CD4-positive, alpha-beta T cell treated with Interleukin-6 at 100 ng/mL for 8 hours (primary cell): ENCODE results near the gene CEP112.

Experiments used
- DNase-seq: peaks from one replicate; pipeline ENCODE4 v3.0.0-alpha.2; 2020; ENCODE audit warnings: mixed read lengths, low spot score

The CEP112 gene

GRCh38 chr17:65637786-65638185 lies 554.1 kb downstream of the CEP112 start:
- DNase-seq, result no peak

DNA sequence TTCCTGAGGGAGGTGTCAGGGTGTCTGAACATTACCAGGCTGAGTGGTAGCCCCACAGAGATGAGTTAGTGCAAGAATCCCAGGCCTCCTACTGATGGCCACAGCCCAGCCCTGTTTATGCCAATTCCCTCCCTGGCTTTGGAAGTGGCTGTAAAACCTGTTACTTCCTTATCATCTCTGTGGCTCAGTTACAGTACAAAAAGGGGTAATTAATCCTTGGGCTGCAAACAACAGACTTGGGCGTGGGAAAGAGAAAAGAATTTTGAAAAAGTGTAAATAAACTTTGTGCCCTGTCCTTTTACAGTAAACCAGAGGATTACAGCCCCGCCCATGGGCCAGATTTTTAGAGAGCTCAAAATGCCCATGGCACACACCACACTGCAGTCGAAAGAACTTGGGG lies 557.4 kb downstream of the CEP112 start:
- DNase-seq, result no peak

- DNase-seq, result no peak
Observed at GRCh38 chr17:65633988-65634387, 557.9 kb downstream of the CEP112 start.

- no peak for DNase-seq
Observed at GRCh38 chr17:65633146-65633881, 558.6 kb downstream of the CEP112 start.

- no peak for DNase-seq
Observed at GRCh38 chr17:65630502-65630901, 561.4 kb downstream of the CEP112 start.

DNA sequence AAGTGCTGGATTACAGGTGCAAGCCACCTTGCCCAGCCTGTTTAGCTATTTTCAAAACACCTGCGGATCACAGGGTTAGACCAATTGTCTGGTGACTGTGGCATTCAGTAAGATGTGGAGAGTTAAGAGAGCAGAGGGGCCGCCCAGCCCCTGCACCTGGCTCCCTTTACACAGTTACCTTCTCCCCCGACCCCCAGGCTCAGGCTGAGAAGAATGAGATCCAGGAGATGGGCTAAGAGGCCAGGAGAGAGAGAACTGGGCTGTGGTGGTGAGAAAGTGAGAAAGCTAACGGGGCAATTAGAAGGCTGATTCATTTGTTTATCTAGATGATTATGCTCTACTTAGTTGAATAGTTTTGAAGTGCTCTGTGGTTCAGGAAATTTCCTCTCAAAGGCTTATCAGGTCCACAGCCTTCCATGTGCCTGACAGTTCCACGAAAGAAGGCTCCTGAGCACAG lies 562.7 kb downstream of the CEP112 start:
- DNase-seq, result no peak

- DNase-seq, result no peak
Observed at GRCh38 chr17:65628644-65629036, 563.3 kb downstream of the CEP112 start.

- no peak for DNase-seq
Observed at GRCh38 chr17:65627891-65628643, 563.9 kb downstream of the CEP112 start.

- no peak for DNase-seq
Observed at GRCh38 chr17:65627108-65627507, 564.8 kb downstream of the CEP112 start.

GRCh38 chr17:65626451-65626850 lies 565.5 kb downstream of the CEP112 start:
- no peak for DNase-seq

DNA sequence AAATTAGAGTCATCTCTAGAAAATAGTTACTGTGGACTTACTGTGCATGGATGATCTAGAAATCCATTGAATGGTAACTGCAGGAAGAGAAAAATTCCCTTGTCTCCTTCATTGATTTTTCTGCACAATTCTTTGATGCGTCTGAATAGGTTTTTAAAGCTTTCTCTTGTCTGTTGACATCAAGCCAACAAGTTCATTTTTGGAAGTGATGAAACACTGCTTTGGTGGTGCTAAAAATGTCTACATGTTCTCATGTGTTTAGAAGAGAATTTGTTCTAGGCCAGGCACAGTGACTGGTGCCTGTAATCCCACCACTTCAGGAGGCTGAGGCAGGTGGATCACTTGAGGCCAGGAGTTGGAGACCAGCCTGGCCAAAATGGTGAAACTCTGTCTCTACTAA lies 573.4 kb downstream of the CEP112 start:
- no peak for DNase-seq

- no peak for DNase-seq
Observed at GRCh38 chr17:65617496-65617895, 574.4 kb downstream of the CEP112 start.

DNA sequence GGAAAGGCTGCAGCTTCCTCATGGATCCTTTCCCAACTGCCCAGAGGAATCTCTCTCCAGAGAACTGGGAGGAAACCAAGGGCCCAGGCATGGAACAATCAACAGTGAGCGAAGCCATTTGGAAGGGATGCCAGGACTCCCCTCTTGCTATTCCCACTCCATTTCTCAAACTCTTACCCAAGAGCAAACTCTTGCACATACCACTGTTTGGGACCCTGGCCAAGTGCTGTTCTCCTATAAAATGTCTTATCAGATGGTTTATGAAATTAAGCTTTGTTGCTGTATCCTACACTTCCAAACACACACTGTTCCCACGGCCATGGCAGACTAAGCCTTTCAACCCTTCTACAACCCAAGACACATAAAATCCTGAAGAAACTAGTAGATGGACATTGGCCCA lies 582.2 kb downstream of the CEP112 start:
- no peak for DNase-seq

- no peak for DNase-seq
Observed at GRCh38 chr17:65609286-65609685, 582.6 kb downstream of the CEP112 start.

DNA sequence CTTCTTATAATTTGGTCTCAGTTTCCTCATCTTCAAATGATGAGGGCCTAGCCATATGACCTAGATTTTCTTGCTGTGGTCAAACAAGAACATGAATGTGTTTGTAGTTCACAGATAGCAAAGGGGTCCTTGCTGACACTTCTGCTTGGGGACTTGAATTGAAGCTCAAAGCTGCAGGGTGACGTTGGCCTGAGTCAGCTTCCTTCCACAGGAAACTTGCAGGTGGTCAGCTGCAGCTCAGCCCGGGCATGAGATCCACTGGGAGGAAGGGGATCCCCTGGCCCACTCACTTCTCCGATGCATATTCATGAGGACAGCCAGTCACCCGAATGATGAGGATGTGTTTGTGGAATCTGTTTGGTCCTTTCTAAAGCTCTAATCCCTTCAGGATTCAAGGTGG lies 587.9 kb downstream of the CEP112 start:
- no peak for DNase-seq

- no peak for DNase-seq
Observed at GRCh38 chr17:65601881-65602280, 590.1 kb downstream of the CEP112 start.

DNA sequence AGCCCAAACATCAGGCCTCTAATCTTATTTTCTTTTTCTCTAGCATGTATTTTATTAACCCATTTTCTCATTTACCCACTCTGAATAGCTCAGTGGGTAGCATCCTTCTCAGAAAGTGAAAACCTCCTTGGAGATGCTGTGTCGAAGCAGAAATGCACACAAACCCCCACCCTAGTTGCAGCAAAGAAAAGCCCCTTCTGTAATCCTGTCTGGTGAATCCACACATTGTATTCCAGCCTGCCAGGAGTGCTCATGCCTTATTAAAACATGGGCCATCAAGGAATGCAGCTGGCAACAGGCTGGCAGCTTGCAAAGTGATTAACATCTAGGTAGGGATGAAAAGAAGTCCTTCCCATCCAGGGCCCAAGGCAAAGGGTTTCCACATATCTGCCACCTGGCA lies 590.8 kb downstream of the CEP112 start:
- DNase-seq, result no peak

DNA sequence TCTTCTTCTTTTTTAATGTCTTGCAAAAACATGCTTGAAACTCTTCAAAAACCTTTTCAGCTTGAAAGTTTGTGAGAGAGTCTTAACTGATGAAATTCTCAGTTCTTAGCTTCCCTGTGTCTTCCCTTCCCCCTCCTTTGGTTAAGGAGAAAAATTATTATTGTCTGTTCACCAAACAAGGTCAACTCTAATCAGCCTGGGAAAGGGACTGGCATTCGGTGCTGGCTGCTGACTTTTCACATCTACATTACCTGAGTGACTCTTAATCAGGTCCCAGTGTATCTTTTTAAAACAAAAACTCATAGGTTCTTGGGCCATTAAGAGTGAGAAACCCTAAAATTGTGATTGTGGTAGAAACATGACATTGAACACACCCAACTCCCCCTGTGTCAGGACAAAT lies 591.4 kb downstream of the CEP112 start:
- no peak for DNase-seq

DNA sequence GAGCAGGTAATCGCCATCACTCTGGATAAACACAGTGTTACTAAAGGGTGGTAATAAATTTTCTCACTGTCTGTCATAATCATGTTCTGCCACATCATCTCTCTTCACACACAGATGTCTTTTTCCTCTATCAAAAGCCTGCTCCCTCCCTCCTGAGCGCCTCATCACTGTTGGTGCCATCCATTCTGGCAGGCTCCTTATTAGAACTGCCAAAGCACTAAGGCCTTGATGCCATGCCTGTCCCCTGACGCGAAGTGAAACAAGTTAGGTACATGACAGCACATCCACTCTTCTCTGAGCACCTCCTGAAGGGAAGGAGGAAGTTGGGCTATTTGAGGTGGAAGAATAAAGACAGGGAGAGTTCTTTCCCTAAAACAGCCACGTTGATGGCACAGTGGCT lies 592.3 kb downstream of the CEP112 start:
- DNase-seq, result no peak

GRCh38 chr17:65598746-65599145 lies 593.2 kb downstream of the CEP112 start:
- no peak for DNase-seq

- no peak for DNase-seq
Observed at GRCh38 chr17:65595071-65595656, 596.8 kb downstream of the CEP112 start.

GRCh38 chr17:65593855-65594845 lies 597.8 kb downstream of the CEP112 start:
- DNase-seq, result no peak
